IPS DF 6.9 (cell line): ENCODE data around the gene JMJD4.

Experiments used
- DNase-seq: peaks from one replicate; pipeline ENCODE4 v3.0.0-alpha.2; 2013; ENCODE audit warnings: low read depth, low spot score
- H3K27ac ChIP-seq: one replicate; pipeline ENCODE4 v1.5.1; 2013; ENCODE audit warnings: low read length, control low read depth
- H3K27me3 ChIP-seq: 2 replicates; pipeline ENCODE4 v1.6.1; 2013; ENCODE audit warnings: mild to moderate bottlenecking, low read length; ENCODE audit not compliant: control insufficient read depth, insufficient read depth
- H3K36me3 ChIP-seq: 2 replicates; pipeline ENCODE4 v1.6.1; 2013; ENCODE audit warnings: low read length; ENCODE audit not compliant: control insufficient read depth, insufficient read depth
- H3K4me1 ChIP-seq: 2 replicates; pipeline ENCODE4 v1.6.1; 2013; ENCODE audit warnings: low read length; ENCODE audit not compliant: control insufficient read depth, insufficient read depth
- H3K4me3 ChIP-seq: 2 replicates; pipeline ENCODE4 v1.5.1; 2013; ENCODE audit warnings: mild to moderate bottlenecking, low read length
- H3K9me3 ChIP-seq: 2 replicates; pipeline ENCODE4 v1.6.1; 2013; ENCODE audit warnings: low read length, inconsistent platforms; ENCODE audit not compliant: control insufficient read depth, insufficient read depth
- WGBS: extraction: QIAGEN DNeasy Blood & Tissue Kit; methylation state at CpG from one replicate; pipeline ENCODE4 v1.1.7; 2013; ENCODE audit warnings: mixed read lengths, missing lambda C conversion rate; ENCODE audit not compliant: insufficient read length, insufficient coverage; 5-methylcytosine and 5-hydroxymethylcytosine counted together

JMJD4 gene

DNA sequence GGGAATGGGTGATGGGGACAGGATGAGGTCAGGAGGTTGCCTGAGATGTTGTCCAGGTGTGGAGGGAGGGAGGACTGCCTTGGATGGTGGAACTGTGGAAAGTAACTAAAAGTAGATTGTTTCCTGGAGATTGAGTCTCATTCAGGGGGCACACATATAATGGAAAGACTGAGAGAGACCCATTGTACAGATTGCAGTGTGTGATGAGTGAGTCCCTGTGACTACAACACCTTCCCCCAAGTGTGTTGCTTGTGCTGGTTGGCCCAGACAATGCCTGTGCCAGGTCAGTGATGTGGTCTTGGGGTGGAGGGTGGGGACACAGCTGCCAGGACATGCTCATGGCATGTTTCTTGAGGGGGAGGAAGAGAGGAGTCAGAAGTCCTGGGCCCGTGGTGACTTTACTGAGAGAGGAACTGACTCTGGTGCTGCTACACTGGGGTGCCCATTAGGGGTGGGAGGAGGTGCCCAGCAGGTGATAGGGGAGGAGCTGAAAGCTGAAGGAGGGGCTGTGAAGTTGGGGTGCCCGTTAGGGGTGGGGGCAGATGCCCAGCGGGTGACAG, 5.4 kb upstream of the JMJD4 start:
- H3K27ac ChIP-seq: no peak overlapping the region
- H3K4me1 ChIP-seq: 0 out of 2 replicates have a peak, but pooled peaks cover 2% of the 10 kb centered on the region
- no peaks in the 10 kb centered on the region for H3K36me3 ChIP-seq
- H3K27me3 ChIP-seq: no peaks in the 10 kb centered on the region
- no peak overlapping the region for H3K4me3 ChIP-seq
- H3K9me3 ChIP-seq: no peaks in the 10 kb centered on the region
- no peak for DNase-seq
- no CpG with 5 or more reads among the region's 3 CpGs for WGBS

DNA sequence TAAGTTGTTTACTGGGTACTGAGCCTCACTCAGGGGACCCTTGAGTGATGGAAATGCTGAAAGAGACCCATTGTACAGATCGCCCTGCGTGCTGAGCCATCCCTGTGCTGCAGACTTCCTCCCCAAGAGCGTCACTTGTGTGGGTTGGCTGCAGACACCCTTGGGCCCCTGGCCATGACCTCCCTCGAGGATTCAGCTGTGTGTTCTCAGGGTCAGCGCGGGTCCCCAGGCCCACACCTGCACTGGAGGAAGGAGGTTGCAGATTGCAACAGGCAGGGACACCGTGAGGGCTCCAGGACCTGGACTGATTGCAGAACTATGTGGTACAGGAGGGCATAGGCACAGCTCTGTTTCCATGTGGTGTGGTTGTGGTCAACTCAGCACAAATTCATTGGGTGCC, 4.5 kb upstream of the JMJD4 start:
- no peak overlapping the region for H3K27ac ChIP-seq
- H3K4me1 ChIP-seq: 0 out of 2 replicates have a peak, but pooled peaks cover 2% of the 10 kb centered on the region
- no peak overlapping the region for H3K4me3 ChIP-seq
- H3K27me3 ChIP-seq: no peaks in the 10 kb centered on the region
- H3K9me3 ChIP-seq: no peaks in the 10 kb centered on the region
- no peaks in the 10 kb centered on the region for H3K36me3 ChIP-seq
- no CpG with 5 or more reads among the region's 7 CpGs for WGBS
- no peak for DNase-seq

DNA sequence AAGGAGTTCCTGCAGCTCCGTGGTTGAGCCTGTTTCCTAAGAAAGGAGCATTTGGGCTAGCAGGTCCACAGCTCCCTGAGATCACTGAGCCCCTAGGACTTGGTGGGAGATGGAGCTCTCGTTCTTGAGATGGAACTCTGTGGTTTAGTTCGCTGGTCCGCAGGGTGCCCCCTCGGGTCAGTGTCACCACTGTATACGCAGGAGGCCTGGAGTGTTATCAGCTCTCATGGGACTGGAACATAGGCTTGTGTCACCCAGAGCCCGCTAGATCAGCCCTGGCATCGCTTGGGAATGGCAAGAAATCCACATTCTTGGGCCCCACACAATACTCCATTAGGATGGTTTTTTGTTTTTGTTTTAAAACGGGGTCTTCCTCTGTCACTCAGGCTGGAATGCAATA, 3.7 kb upstream of the JMJD4 start:
- WGBS: no CpG with 5 or more reads among the region's 9 CpGs
- H3K4me3 ChIP-seq: no peak overlapping the region
- DNase-seq: no peak
- H3K4me1 ChIP-seq: peaks cover 2% of the 10 kb centered on the region; the same call in 1 of the 2 replicates
- H3K9me3 ChIP-seq: no peaks in the 10 kb centered on the region
- no peaks in the 10 kb centered on the region for H3K36me3 ChIP-seq
- no peak overlapping the region for H3K27ac ChIP-seq
- no peaks in the 10 kb centered on the region for H3K27me3 ChIP-seq

DNA sequence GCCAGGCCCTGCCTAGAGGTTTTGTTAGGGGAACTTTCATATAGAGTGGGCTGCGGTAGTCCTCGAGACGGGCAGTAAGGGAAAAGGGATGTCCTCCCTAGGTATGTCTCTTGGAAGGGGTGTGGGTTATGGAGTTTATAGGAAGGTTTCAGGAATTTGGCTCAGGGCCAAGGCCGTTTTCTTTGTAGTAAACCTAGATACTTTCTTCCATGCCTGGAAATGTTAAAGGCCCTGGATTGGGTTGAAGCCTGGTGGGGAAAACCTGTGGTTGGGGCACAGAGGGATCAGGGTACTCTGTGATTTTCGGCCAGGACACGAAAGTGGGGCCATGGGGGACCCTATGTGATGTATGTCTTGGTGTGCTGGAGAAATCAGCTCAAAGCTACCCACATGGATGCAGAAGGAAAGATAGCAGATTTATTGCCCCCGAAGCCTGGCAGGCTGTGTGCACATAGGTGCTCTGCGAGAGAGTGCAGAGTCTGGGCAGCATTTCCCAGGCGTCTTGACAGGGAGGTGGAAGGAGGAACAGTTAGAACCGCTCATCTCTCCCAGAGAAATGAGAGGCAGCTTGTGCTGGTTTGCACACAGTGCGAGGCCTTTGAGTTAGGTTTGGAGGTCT, 1.8 kb upstream of the JMJD4 start:
- H3K9me3 ChIP-seq: no peaks in the 10 kb centered on the region
- no peak overlapping the region for H3K4me3 ChIP-seq
- no peak for DNase-seq
- no peak overlapping the region for H3K27ac ChIP-seq
- peaks cover 16% of the 10 kb centered on the region for H3K36me3 ChIP-seq
- H3K27me3 ChIP-seq: no peaks in the 10 kb centered on the region
- peaks cover 4% of the 10 kb centered on the region; the same call in 1 of the 2 replicates for H3K4me1 ChIP-seq
- no CpG with 5 or more reads among the region's 11 CpGs for WGBS

DNA sequence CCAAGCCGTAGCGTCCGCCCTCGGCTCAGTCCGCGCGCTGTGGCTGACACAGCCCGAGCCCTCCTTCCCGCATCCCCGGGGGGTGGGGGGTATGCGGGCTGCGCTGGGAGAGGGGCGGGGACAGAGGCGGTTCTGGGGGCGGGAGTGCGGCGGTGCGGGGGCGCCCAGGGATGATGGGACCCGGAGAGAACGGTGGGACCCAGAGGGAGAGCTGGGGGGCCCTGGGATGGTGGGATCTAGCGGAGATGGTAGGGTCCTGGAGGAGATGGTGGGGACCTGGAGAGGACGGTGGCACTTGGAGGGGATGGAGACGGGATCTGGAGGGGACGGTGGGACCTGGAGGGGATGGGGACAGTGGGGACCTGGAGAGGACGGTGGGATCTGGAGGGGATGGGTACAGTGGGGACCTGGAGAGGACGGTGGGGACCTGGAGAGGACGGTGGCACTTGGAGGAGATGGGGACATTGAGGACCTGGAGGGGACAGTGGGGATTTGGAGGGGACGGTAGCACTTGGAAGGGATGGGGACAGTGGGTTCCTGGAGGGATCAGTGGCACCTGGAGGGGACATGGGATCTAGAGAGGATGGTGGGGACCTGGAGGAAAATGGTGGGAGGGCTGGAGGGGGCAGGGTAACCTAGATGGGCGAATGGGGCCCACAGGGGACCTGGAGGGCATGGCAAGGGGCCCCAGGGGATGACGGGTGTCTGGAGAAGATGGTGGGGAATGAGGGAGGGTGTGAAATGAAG, 610 bp upstream of the JMJD4 start:
- no peak for DNase-seq
- H3K27ac ChIP-seq: no peak overlapping the region
- H3K4me1 ChIP-seq: peaks cover 4% of the 10 kb centered on the region; the same call in 1 of the 2 replicates
- H3K4me3 ChIP-seq: peak overlapping the region; percentile 89
- H3K9me3 ChIP-seq: no peaks in the 10 kb centered on the region
- peaks cover 19% of the 10 kb centered on the region for H3K36me3 ChIP-seq
- H3K27me3 ChIP-seq: no peaks in the 10 kb centered on the region
- WGBS: no CpG with 5 or more reads among the region's 31 CpGs

DNA sequence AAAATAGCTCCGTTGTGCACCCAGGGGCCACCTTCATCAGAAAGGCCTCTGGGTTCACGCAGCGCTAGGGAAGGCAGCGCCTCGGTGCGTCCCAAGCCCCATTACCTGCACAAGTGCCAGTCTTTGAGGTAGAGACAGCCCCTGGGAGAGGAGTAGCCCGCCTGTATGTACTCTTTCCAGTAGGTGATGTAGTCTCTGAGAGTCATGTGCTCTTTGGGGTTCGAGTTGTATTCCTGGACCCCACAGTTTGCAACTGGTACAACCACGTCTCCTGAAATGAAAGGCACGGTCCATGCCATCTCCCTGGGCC, 601 bp downstream of the JMJD4 start:
- peaks cover 11% of the 10 kb centered on the region for H3K4me1 ChIP-seq
- no peaks in the 10 kb centered on the region for H3K27me3 ChIP-seq
- DNase-seq: no peak
- peaks cover 19% of the 10 kb centered on the region for H3K36me3 ChIP-seq
- WGBS: no CpG with 5 or more reads among the region's 10 CpGs
- H3K27ac ChIP-seq: no peak overlapping the region
- H3K4me3 ChIP-seq: peak overlapping the region; percentile 89
- H3K9me3 ChIP-seq: no peaks in the 10 kb centered on the region

DNA sequence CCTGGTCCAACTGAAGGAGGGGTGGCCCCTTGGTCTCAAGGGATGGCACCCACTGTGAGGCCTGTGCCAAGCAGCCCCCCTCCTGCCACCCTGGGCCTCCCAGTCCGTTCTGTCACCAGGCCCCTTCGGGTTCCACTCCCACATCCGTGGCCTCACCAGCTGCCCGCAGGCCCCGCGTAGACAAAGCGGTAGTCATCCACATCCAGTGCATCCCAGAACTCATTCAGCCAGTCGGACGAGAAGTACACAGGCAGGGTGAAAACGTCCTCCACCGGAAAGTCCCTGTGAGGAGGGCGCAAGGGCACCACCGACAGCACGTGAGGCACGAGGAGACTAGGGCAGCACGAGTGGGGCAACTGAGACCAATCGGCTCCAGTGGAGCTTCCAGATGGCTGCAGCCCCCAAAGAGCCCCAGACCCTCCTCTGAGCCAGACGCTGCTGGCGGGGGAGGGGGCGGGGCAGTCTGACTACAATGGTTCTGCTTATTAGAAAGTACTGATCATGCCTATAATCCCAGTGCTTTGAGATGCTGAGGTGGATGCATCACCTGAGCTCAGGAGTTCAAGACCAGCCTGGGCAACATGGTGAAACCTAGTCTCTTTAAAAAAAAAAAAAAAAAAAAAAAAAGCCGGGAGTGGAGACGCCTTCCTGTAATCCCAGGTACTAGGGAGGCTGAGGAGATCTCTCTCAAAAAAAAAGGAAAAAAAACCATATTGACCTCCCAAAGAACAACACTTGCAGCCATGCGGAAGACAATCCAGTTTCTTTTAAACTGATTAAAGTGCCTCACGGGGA, 1.2 kb downstream of the JMJD4 start:
- Histone ChIP-seq H3K36me3 (peaks cover 19% of the 10 kb centered on the region), H3K4me1 (peaks cover 16% of the 10 kb centered on the region), H3K4me3 (peak overlapping the region; percentile 89; the same call in 1 of the 2 replicates), H3K27ac (no peak overlapping the region), H3K9me3 (no peaks in the 10 kb centered on the region), H3K27me3 (no peaks in the 10 kb centered on the region)
- DNase-seq: no peak
- WGBS: no CpG with 5 or more reads among the region's 24 CpGs

DNA sequence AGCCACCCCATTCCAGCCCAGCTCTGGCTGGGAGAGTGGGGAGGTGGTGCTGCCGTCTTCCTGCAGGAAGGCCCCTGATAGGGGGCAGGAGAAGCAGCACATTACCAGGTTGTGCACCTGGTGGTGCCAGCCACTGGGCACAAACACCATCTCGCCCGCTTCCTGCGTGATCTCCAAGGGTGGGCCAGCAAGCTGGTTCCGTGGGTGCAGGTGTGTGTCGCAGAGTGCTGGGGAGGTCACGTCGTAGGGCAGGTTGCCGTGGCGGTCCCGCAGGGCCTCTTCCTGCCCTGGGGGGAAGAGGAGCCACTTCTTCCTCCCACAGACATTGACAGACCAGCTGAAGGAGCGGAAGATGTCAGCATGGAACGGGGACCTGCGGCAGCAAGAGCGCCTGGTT, 1.8 kb downstream of the JMJD4 start:
- H3K4me1 ChIP-seq: peaks cover 16% of the 10 kb centered on the region

DNA sequence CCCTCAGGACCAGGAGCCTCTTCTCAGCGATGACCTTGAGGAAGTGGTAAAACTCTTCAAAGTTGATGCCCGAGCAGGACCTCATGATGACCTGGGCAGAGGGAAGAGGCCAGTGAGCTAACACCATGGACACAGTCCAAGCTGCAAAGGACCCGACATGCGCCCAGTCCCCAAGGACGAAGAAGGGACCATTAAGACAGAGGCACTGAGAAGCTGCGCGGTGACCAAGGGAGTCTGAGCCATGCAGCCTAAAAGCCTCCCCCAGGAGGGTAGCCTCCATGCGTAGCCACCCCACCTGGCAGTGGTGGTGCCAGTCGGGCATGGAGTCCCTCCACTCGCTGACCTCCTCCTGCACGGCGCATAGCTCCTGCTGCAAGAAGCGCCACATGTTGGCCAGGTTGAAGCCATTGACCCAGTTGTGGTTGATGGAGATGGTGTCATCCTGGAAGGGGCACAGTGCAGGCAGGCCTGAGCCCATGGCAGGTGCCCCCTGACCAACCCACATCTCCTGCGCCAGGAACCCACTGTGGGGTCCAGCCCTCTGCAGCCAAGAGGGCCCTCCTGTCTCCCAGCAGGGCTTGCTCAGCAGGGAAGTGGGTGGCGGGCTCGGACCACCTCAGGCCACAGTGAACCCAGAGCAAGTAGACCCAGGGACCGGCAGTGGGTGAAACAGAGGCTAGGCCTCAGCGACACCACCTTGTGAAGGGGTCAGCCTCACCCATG, 2.4 kb downstream of the JMJD4 start:
- WGBS: no CpG with 5 or more reads among the region's 18 CpGs
- no peak overlapping the region for H3K4me3 ChIP-seq
- H3K27me3 ChIP-seq: no peaks in the 10 kb centered on the region

More for the DNA sequence above, 1.8 kb downstream of the JMJD4 start:
- no peaks in the 10 kb centered on the region for H3K27me3 ChIP-seq
- peaks cover 19% of the 10 kb centered on the region for H3K36me3 ChIP-seq
- H3K9me3 ChIP-seq: no peaks in the 10 kb centered on the region
- H3K4me3 ChIP-seq: no peak overlapping the region
- no peak for DNase-seq
- WGBS: no CpG with 5 or more reads among the region's 15 CpGs
- no peak overlapping the region for H3K27ac ChIP-seq

More for the DNA sequence above, 2.4 kb downstream of the JMJD4 start:
- no peaks in the 10 kb centered on the region for H3K9me3 ChIP-seq
- no peak overlapping the region for H3K27ac ChIP-seq
- DNase-seq: no peak
- H3K4me1 ChIP-seq: peaks cover 16% of the 10 kb centered on the region
- peaks cover 19% of the 10 kb centered on the region for H3K36me3 ChIP-seq
